GM18951 (cell line): ENCODE measurements around the gene RER1.

Experiments
- POLR2A ChIP-seq: IDR thresholded peaks from 4 replicates; pipeline ENCODE4 v1.6.1; 2011; ENCODE audit warnings: mild to moderate bottlenecking; ENCODE audit not compliant: insufficient read length, insufficient read depth; ENCODE audit errors: extremely low read depth
- in situ Hi-C: fragments of 300-500 bp; cut with MboI; formaldehyde crosslinking; loops from one replicate; pipeline ENCODE4 v1.12.0; 2022; ENCODE audit warnings: low sequenced_read_pairs, mixed read lengths, inconsistent platforms; ENCODE audit not compliant: unreplicated experiment

RER1 gene

DNA sequence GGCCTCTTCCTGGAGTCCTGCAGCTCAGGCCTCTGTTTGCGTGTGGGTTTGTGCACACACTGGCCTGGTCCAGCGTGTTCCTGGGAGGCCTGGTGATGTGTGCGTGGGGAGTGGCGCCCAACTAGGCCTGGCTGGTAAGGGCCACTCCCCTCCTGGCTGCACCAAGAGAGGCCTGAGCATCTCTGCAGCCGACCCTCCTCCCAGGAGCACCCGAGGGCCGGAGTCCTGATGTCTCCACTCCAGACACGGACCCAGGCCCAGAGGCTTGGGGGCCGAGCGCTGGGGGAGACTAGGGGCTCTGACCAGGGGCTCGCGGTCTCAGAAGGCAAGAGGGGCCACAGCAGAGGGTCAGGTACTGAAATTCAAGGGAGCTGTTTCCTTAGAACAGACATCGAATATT is 33.6 kb upstream of the RER1 start:
- no peak for TF ChIP-seq POLR2A
- in situ Hi-C loops = no loop called here

DNA sequence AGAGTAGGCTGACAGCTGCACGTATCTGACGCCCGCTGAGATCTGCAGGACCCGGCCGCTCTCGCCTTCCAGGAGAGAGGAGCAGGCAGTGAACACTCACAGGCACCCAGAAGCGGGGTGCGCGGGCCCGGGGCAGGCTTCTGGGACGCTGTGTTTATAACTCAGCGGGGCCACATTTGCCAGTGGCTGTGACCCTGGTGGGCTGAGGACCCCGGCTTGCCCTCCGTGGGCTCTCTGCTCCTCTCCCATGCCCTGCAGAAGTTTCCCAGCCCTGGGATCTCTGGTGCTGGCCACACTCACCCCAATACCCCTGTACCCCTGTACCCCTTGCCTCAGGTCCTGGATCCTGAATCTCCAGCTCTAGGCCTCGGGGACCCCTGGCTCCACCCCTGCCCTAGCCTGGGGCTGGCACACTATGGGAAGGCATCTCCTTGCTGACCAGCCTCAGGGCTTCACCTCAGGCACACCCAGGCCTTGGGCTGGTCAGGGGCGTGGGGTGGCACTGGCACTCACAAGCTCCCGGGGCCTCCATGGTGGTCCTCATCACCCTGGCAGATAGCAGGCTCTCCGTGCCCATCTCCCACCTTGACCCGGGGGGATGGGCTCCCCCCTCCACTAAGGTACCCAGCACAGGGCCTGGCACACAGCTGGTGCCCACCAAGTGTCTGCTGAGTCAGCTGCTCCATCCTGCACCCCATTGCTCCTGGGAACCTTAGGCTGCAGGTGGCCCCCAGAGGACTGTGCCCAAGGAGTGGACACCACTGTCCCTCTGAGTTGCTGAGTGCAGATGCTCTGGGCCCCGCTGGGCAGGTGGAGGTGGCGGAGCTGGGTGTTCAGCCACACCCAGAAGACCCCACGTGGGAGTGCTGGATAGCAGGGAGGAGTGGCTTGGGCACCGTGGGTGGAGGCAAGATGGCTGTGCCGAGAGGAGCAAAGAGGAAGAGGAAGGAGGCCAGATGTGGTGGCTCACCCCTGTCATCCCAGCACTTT is 32.7 kb upstream of the RER1 start:
- TF ChIP-seq POLR2A = no peak
- in situ Hi-C loops = no loop called here

DNA sequence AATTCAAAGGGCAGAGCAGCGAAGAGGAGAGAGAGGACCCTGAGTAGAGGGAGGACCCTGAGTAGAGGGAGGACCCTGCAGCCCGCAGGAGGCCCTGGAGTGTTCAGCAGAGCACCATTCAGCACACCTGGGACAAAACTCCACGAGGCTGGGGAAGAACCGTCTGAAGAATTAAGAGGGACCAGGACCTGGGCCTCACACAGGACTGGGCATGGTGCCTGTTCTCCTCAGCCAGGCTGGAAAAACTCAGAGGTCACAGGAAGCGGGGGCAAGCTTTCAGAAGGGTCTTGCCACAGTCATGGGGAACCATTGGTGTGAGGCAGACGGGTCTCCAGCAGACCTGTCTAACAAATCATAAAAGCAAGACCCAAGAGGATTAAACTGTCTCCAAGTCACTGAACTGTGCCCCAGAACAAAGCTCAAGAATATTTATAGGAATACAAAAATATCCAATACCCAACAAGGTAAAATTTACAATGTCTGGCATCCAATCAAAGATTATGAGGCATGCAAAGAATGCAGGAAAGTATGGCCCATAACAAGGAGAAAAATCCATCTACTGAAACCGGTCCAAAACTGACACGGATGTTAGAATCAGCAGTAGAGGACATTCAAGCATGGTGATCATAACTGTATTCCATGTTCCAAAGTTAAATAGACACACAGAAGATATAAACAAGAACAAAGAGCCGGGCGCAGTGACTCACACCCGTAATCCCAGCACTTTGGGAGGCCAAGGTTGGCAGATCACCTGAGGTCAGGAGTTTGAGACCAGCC is 30.9 kb upstream of the RER1 start:
- in situ Hi-C loops = no loop called here
- no peak for TF ChIP-seq POLR2A

DNA sequence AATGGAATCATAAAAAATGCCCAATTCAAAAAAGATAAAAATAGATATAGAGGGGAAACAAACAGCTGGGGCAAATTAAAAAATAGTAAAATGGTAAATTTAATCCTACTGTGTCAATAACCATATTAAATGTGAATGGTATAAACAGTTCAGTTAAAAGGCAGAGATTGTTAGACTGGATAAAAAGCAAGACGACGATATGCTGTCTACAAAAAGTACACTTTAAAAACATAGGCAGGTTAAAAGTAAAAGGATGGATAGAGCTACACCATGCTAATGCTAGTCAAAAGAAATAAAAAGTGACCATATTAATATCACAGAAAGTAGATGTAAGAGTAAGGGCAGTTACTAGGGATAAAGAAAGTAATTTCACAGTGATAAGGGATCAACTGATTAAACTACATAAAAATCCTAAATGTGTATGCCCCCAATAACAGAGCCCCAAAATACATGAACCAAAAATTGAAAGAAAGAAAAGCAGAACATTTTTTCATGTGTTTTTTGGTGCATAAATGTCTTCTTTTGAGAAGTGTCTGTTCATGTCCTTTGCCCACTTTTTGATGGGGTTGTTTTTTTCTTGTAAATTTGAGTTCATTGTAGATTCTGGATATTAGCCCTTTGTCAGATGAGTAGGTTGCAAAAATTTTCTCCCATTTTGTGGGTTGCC is 27.7 kb upstream of the RER1 start:
- no peak for TF ChIP-seq POLR2A
- in situ Hi-C loops = no loop called here

DNA sequence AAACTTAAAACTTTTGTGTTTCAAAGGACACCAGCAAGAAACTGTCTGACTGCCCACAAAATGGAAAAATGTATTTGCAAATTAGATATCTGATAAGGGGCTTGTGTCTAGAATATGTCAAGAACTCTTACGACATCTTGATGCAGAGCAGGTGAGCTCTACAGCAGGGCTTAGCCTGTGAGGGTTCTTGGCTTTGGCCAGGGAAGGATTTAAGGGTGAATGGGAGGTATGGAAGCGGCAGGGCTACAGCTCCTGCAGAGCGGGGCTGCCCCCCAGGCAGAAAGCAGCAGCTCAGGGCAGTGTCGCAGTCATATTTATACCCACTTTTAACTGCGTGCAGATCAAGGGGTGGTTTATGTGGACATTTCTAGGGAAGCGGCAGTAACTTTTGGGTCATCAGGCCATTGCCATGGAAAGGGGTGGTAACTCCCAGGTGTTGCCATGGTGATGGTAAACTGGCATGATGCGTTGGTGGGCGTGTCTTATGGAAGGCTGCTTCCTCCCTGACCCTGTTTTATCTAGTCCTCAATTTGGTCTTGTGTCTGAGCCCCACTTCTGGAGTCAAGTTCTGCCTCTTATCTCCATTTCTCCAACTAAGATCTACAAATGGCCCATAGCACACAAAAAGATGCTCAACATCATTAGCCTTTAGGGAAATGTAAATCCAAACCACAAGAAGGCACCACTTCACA is 23.4 kb upstream of the RER1 start:
- in situ Hi-C loops = no loop called here
- TF ChIP-seq POLR2A = no peak

DNA sequence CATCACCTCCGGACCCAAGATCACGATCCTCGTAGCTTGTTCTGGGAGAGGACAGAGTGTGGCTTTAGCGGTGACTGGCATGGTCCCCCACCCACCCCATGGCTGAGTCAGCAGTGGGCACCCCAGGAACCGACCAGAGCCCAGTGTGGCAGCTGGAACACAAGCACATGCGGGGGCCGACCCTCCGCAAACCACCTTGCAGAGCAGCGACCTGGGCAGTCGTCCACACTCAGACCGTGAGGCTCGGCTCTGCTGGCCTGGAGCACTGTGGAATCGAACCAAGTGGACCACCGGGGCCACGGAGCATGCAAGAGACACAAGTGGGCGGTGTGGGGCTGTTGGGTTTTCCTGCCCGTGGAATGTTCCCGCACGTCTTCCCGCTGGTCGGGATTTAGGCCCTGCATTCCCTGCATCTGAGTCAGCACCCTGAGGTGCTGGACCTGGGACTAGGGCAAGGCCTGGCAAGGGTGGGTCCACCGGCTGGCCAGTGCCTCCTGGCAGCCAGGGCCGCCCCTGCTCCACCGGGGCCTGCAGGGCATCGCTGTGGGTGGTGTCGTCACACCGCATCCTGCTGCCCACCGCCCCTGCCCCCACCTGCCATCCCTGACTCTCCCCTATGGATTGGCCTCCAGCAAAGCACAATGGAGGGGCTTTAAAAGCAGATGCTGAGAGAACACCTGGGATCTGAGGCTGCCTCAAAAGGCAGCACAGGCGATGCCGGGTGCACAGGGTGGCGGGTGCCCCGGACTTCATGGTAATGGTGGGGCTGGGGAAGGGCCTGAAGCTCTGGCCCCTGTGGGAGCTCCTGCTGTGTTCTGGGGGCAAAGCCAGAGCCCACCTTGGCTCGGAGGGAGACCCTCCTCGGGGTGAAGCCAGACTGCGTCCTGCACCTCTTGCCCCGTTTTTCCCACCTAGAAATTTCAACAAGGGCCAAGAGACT is 18.8 kb upstream of the RER1 start:
- no peak for TF ChIP-seq POLR2A
- in situ Hi-C loops = no loop called here

DNA sequence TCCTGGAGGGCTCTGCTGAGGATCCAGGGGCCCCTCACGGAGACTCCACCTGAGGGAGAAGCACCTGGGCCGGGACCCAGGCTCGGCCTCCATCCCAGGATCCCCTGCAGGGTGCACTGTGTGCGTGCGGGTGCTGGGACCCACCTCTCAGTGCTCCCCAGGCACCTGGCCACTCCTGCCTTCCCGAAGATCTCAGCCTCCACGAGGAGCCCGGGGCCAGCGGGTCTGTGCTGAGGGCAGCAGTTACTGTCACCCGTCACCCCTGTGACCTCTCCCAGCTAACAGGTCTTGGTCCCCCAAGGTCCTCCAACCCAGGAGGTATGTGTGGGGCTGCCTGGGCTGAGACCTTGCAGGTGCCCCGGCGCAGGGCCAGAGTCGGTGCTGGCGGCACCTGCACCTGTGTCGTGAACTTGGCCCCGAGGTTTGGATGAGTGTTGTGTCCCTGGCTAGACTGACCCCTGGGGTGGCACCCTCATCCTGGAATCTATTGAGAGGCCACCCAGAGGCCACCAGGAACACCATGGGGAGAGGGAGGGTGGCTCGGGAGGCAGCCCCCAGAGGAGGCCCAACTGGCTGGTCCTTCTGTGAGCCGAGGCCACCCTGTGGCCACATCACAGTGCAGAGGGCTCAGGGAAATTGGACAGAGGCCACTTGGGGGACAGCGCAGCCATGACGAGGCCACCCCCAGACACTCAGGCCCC is 17.9 kb upstream of the RER1 start:
- in situ Hi-C loops = no loop called here
- no peak for TF ChIP-seq POLR2A

DNA sequence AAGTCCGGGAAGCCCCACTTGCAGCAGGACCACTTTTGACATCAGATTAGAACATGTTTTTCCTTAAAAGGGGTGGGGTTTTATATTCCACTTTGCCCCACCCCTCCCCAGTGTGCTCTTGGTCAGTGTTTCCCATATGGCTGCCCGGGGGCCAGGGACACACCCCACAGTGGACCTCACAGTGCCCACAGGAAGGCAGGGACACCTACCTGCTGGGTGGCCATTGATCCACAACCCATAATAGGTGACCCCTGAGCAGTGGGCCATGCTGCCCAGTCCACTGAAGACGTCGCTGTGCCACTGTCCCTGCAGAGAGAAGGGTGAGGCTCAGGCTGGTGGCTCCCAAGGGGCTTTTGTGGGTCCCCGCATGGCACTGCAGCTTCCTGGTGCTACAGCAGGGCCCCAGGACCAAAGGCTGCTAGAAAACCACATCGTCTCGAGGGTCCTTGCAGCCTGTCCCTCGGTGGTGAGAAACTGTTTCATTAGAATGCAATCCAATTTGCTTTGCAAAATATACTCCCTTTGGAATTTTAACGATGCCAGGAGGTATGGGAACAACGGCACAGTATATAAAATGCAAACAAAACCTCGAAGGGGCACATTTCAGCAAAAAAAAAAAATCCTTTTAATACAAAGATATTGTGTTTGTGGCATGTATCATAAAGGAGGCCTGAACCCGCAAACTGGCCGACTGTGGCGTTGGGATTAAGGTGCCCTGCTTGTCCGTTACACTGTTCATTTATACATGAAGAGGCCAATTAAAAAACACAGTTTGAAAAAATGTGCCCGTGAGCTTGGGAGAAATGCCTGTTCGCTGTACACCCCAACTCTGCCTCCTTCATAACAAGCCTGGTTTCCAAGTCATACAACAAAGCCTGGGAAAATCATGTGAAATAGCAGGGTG is 17.1 kb upstream of the RER1 start:
- in situ Hi-C loops = no loop called here
- no peak for TF ChIP-seq POLR2A

DNA sequence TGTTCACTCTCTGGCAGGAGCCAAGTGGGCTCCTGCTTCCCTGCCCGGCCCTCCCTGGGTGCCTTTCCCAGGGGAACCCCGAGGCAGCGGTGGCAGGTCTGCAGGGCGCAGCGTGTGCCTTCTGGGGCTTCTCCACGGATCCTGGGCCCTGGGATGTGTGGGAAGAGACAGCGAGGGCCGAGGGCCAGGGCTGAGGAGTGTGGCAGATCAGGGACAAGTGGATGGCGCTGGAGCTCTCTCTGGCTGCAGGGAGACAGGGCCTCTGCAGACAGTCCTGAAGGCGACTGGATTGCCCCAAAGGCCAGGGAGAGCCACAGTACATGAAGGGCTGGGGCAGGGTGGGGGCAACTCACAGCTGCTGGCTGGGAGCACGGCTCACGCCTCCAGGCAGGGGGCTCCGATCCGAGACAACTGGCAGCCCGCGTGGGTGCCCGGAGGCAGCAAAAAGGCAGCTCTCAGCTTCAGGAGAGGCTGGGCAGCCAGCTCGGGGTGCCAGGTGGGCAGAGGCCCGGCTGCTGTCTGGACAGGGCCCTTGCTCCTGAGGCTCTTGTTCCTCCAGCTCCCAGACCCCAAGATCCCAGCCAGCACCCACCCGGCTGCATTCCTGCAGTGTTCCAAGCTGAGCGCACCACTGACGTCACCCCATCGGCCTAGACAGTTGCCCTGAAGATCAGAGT is 16.3 kb upstream of the RER1 start:
- in situ Hi-C loops = no loop called here
- no peak for TF ChIP-seq POLR2A

DNA sequence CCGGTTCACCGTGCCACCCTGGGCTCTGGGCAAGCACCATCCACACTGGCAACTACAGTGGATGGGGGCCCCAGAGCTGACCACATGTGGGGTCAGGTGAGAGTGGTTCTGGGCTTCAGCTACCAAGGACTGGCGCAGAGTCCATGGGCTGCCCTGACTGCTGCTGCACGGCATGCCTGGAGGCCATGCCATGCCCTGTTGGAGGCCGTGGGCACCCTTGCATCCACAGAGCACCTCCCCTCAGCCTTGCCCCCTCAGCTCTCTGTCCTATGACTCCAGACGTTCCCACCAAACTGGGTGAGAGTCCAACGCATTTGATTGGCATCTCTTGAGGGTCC is 15.7 kb upstream of the RER1 start:
- in situ Hi-C loops = no loop called here
- TF ChIP-seq POLR2A = no peak
